HCT116 (cell line): ENCODE results near the gene THOP1. TPM values are rescaled to one million over a fixed set of nuclear protein-coding genes. Genes with fewer than 3 reads are reported as not detected.

Source experiments
- ATAC-seq: fragments of 200-7000 bp; cut with Tn5 transposase; 2 replicates; pipeline ENCODE4 v1.9.1; 2020; ENCODE audit warnings: mild to moderate bottlenecking, moderate library complexity
- BruUV-seq: library from RNA; stranded (reverse); fragments of 400-500 nt; replicated peaks from 2 replicates; lab custom pipeline; 2021; lab: Mats Ljungman, UMichigan
- CTCF ChIA-PET: fragments of 300-600 bp; sonication (Branson Sonifier 250); formaldehyde crosslinking; loops from one replicate; lab custom pipeline; 2021; ENCODE audit warnings: antibody characterized with exemption; lab: Charles Lee
- POLR2A ChIA-PET: fragments of 300-600, 350-600 bp; sonication (Branson Sonifier 250); formaldehyde crosslinking; loops from one replicate; lab custom pipeline; 2021; ENCODE audit warnings: antibody characterized with exemption; lab: Charles Lee
- RAD21 ChIA-PET, 2 experiments: fragments of 300-600 bp; sonication (Branson Sonifier 250); formaldehyde crosslinking; loops; one replicate each; lab custom pipeline; 2023; ENCODE audit warnings: low total read pairs in 2 of 2; ENCODE audit not compliant: uncharacterized antibody in 2 of 2, unreplicated experiment in 2 of 2, low non-redundant PET in 1 of 2; lab: Charles Lee
- DNase-seq: peaks from one replicate; pipeline ENCODE4 v3.0.0-alpha.2; 2010; ENCODE audit warnings: low read depth, low spot score
- H2AFZ ChIP-seq: fragments of 200-600 bp; shearing (Covaris generic), sonication (generic); 2 replicates; pipeline ENCODE4 v1.6.1; 2017; ENCODE audit warnings: low read depth, mixed run types, mixed read lengths, antibody characterized with exemption, low read length; ENCODE audit not compliant: poor library complexity, severe bottlenecking
- H3K27ac ChIP-seq: 2 replicates; pipeline ENCODE4 v1.5.1; 2012; ENCODE audit warnings: low read depth, low read length
- H3K27me3 ChIP-seq: fragments of 200-600 bp; sonication (generic); 2 replicates; pipeline ENCODE4 v1.6.1; 2016; ENCODE audit warnings: mixed run types, low read length, mixed read lengths; ENCODE audit not compliant: insufficient read depth
- H3K36me3 ChIP-seq, 2 experiments: fragments of 200-500 bp in 1 of 2; fragments of 200-600 bp in 1 of 2; sonication (Bioruptor generic) in 1 of 2; sonication (generic) in 1 of 2; 2 replicates each; pipeline versions ENCODE4 v1.5.1 to v1.6.1; 2014 to 2016; ENCODE audit warnings: low read length in 2 of 2, inconsistent platforms in 1 of 2, mixed read lengths in 1 of 2, mixed run types in 1 of 2; ENCODE audit not compliant: insufficient read depth in 2 of 2, control insufficient read depth in 1 of 2
- H3K4me1 ChIP-seq, 2 experiments: fragments of 200-600 bp in 1 of 2; sonication (generic) in 1 of 2; 2 replicates each; pipeline versions ENCODE4 v1.5.1 to v1.6.1; 2012 to 2017; ENCODE audit warnings: low read length in 2 of 2, inconsistent platforms in 1 of 2, mild to moderate bottlenecking in 1 of 2, mixed read lengths in 1 of 2, mixed run types in 1 of 2, moderate library complexity in 1 of 2; ENCODE audit not compliant: insufficient read depth in 2 of 2, control insufficient read depth in 1 of 2
- H3K4me2 ChIP-seq: fragments of 200-600 bp; sonication (generic); 2 replicates; pipeline ENCODE4 v1.6.1; 2017; ENCODE audit warnings: mixed run types, low read length, mixed read lengths
- H3K4me3 ChIP-seq, 2 experiments: fragments of 200-600 bp in 1 of 2; sonication (generic) in 1 of 2; replicated peaks in 1 of 2; 2 replicates each; pipeline ENCODE4 v1.5.1; 2011 to 2016; ENCODE audit warnings: low read length in 2 of 2, control low read depth in 1 of 2, low read depth in 1 of 2, mild to moderate bottlenecking in 1 of 2, mixed read lengths in 1 of 2, mixed run types in 1 of 2
- H3K79me2 ChIP-seq: fragments of 200-600 bp; sonication (generic); 2 replicates; pipeline ENCODE4 v1.6.1; 2017; ENCODE audit warnings: mild to moderate bottlenecking, mixed run types, low read length, moderate library complexity, mixed read lengths; ENCODE audit not compliant: insufficient read depth
- H3K9ac ChIP-seq: fragments of 200-600 bp; sonication (generic); 2 replicates; pipeline ENCODE4 v1.6.1; 2016; ENCODE audit warnings: low read length, mixed read lengths
- H3K9me2 ChIP-seq: fragments of 200-600 bp; sonication (generic), shearing (Covaris generic); 2 replicates; pipeline ENCODE4 v1.6.1; 2017; ENCODE audit warnings: mixed run types, mild to moderate bottlenecking, moderate library complexity; ENCODE audit not compliant: insufficient read depth
- H3K9me3 ChIP-seq, 2 experiments: fragments of 200-500 bp in 1 of 2; fragments of 200-600 bp in 1 of 2; sonication (Bioruptor generic) in 1 of 2; sonication (generic) in 1 of 2; 2 replicates each; pipeline ENCODE4 v1.6.1; 2014 to 2017; ENCODE audit warnings: low read length in 2 of 2, mixed read lengths in 2 of 2, inconsistent platforms in 1 of 2, low read depth in 1 of 2, mild to moderate bottlenecking in 1 of 2, mixed run types in 1 of 2, moderate library complexity in 1 of 2; ENCODE audit not compliant: control insufficient read depth in 1 of 2, insufficient read depth in 1 of 2
- H4K20me1 ChIP-seq: fragments of 200-600 bp; sonication (generic), shearing (Covaris generic); 2 replicates; pipeline ENCODE4 v1.6.1; 2017; ENCODE audit warnings: mixed run types, mild to moderate bottlenecking, moderate library complexity; ENCODE audit not compliant: insufficient read depth
- CBX3 ChIP-seq: IDR thresholded peaks from 2 replicates; pipeline ENCODE4 v1.6.1; 2012; ENCODE audit warnings: low read depth
- CEBPB ChIP-seq: IDR thresholded peaks from 2 replicates; pipeline ENCODE4 v1.6.1; 2012; ENCODE audit warnings: low read depth
- EZH2phosphoT487 ChIP-seq: fragments of 200-600 bp; IDR thresholded peaks from 2 replicates; pipeline ENCODE4 v1.6.1; 2018; ENCODE audit warnings: antibody characterized with exemption, borderline replicate concordance
- JUND ChIP-seq: IDR thresholded peaks from 2 replicates; pipeline ENCODE4 v1.6.1; 2012
- POLR2A ChIP-seq: IDR thresholded peaks from 2 replicates; pipeline ENCODE4 v1.7.0; 2011; ENCODE audit warnings: borderline replicate concordance; ENCODE audit not compliant: insufficient read depth, insufficient read length; ENCODE audit errors: extremely low read depth
- SIN3A ChIP-seq: IDR thresholded peaks from 2 replicates; pipeline ENCODE4 v1.6.1; 2012; ENCODE audit warnings: low read depth
- SP1 ChIP-seq: IDR thresholded peaks from 2 replicates; pipeline ENCODE4 v1.6.1; 2012; ENCODE audit warnings: low read depth
- TCF7L2 ChIP-seq: IDR thresholded peaks from 2 replicates; pipeline ENCODE4 v1.7.0; 2011; ENCODE audit warnings: borderline replicate concordance, inconsistent platforms; ENCODE audit not compliant: insufficient read depth, insufficient read length; ENCODE audit errors: extremely low read depth
- YY1 ChIP-seq: IDR thresholded peaks from 2 replicates; pipeline ENCODE4 v1.6.1; 2011; ENCODE audit warnings: low read length, low read depth, moderate library complexity, mild to moderate bottlenecking; ENCODE audit not compliant: insufficient replicate concordance; ENCODE audit errors: extremely low read depth
- ZFX ChIP-seq: fragments of 450-650 bp; IDR thresholded peaks from 2 replicates; pipeline ENCODE4 v1.6.1; 2017
- ZNF274 ChIP-seq: fragments of 200-500 bp; sonication (Bioruptor generic); IDR thresholded peaks from 2 replicates; pipeline ENCODE4 v1.6.1; 2014; ENCODE audit warnings: mild to moderate bottlenecking, low read depth, low read length, inconsistent platforms
- intact Hi-C: fragments of 100-400 bp; cut with micrococcal nuclease; formaldehyde crosslinking; loops from 2 replicates; pipeline ENCODE4 v1.10.0; 2022
- total RNA-seq: library from RNA; stranded (reverse); gene quantifications from one replicate; pipeline ENCODE4 v1.2.1, GENCODE V29; 2021; ENCODE audit not compliant: unreplicated experiment
- TF ChIP-seq, protein P1 (sequence below), 3 experiments: fragments of 200-600 bp in 1 of 3; sonication (generic) in 1 of 3; IDR thresholded peaks in 2 of 3; conservative IDR thresholded peaks in 1 of 3; 2 replicates each; pipeline ENCODE4 v1.5.1; 2012 to 2017; ENCODE audit warnings: low read depth in 2 of 3, low read length in 2 of 3, antibody characterized with exemption in 1 of 3, borderline replicate concordance in 1 of 3, control low read depth in 1 of 3, mild to moderate bottlenecking in 1 of 3, mixed read lengths in 1 of 3, mixed run types in 1 of 3, moderate library complexity in 1 of 3; ENCODE audit not compliant: insufficient read depth in 1 of 3
- TF ChIP-seq, protein P2 (sequence below): IDR thresholded peaks from 2 replicates; pipeline ENCODE4 v1.6.1; 2012

Gene THOP1
- total RNA-seq, 1 experiment from 2014 or later: 201 TPM

DNA sequence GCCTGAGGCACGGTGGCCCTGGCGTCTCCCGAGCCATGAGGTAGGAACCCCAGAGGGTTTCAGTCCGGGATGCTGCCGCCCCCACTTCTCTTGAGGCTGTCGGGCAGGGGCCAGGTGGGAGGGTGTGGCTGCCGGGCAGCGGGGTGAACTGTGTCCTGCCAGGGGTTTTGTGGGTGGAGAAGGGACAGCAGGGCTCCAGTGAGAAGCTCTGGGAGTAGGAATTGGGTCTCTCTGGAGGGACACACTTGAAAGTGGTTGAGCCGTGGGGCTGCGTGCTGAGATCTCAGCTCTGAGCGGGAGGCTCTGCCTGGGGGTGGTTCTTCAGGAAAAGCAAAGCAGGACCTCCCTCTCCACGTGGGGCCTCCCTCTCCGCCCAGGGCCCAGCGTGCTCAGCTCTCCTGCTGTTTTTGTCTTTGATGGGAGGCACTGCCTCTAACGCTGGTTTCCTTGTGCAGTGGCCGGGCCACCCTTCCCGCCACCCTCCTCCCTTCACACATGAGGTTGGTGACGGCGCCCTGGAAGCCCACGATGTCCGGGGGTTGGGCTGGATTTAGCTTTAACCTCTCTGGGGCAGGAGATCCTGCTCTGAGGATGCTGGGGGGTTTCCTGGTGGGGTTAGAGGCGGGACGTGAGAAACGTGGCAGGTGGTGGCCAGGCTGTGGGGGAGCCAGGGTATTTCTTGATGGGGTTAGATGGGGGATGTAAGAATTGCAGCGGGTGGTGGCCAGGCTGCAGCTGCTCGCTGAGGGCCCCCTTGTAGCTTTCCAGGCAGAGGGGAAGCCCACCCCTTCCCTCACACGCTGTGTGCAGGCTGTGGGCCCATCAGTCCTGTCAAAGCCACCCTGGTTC, 19.1 kb downstream of the THOP1 start:
- intact Hi-C loops: no loop called here
- no peak overlapping the region for H3K9ac ChIP-seq
- DNase-seq (no peak), ATAC-seq (no peak)
- CTCF ChIA-PET: interaction anchor here (1.4 kb wide), 1 partner anchor 472 kb away, joined by 3 read pairs; no protein-coding TSS in a partner anchor
- peaks cover 45 to 55% of the 10 kb centered on the region in 2 experiments; a peak in 3 of 4 replicates for H3K36me3 ChIP-seq
- H3K79me2 ChIP-seq: peaks cover 34% of the 10 kb centered on the region; the same call in 1 of the 2 replicates
- RAD21 ChIA-PET: no interaction called here
- no peak overlapping the region for H3K27ac ChIP-seq
- POLR2A ChIA-PET: no interaction called here
- no peak overlapping the region for H3K4me2 ChIP-seq
- H4K20me1 ChIP-seq: no peaks in the 10 kb centered on the region
- BruUV-seq: no TSS peak
- H3K27me3 ChIP-seq: no peaks in the 10 kb centered on the region
- H3K9me3 ChIP-seq: no peaks in the 10 kb centered on the region
- H3K9me2 ChIP-seq: no peaks in the 10 kb centered on the region
- no peaks in the 10 kb centered on the region for H3K4me1 ChIP-seq
- H3K4me3 ChIP-seq: no peak overlapping the region
- H2AFZ ChIP-seq: no peak overlapping the region
- TF ChIP-seq POLR2A (no peak), JUND (no peak)

DNA sequence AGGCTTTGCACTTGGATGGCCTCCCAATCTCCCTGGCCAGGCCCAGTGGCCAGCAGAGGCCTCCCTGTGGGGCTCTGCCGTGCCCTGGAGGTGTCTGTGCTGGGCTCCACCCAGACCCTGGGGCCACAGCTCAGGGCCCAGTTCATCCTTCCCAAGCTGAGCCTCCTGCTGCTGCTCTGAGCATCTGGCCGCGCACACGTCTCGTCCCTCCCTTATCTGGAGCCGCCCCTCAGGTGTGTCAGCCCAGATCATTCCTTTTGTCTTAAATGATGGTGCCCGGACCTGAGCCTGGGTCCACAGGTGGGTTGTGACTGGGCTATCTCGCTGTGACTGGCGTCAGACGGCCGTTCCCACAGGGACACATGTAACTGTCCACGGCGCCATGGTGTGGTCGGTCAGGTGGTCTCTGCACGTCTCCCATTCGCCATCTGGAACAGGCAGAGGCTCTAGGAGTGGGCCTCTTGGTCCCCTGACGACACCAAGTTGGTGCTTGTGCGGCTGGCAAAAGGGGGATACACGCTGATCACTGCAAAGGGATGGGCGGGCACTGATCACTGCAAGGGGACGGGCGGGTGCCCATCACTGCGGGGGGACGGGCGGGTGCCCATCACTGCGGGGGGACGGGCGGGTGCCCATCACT, 20.1 kb downstream of the THOP1 start:
- POLR2A ChIA-PET: no interaction called here
- no peaks in the 10 kb centered on the region for H3K27me3 ChIP-seq
- TF ChIP-seq SP1 (no peak), TCF7L2 (no peak), CBX3 (no peak), SIN3A (no peak), YY1 (no peak), ZNF274 (no peak), ZFX (no peak), EZH2phosphoT487 (no peak), CEBPB (no peak)
- TF ChIP-seq, protein P1, sequence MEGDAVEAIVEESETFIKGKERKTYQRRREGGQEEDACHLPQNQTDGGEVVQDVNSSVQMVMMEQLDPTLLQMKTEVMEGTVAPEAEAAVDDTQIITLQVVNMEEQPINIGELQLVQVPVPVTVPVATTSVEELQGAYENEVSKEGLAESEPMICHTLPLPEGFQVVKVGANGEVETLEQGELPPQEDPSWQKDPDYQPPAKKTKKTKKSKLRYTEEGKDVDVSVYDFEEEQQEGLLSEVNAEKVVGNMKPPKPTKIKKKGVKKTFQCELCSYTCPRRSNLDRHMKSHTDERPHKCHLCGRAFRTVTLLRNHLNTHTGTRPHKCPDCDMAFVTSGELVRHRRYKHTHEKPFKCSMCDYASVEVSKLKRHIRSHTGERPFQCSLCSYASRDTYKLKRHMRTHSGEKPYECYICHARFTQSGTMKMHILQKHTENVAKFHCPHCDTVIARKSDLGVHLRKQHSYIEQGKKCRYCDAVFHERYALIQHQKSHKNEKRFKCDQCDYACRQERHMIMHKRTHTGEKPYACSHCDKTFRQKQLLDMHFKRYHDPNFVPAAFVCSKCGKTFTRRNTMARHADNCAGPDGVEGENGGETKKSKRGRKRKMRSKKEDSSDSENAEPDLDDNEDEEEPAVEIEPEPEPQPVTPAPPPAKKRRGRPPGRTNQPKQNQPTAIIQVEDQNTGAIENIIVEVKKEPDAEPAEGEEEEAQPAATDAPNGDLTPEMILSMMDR (IDR thresholded peaks at IDR 0.05 in 2 of 3, conservative IDR thresholded peaks at IDR 0.05 in 1 of 3; ENCODE audit: borderline replicate concordance in 1 of 3, insufficient read depth in 1 of 3, low read depth in 2 of 3, low read length in 2 of 3): no peak
- TF ChIP-seq, protein P2, sequence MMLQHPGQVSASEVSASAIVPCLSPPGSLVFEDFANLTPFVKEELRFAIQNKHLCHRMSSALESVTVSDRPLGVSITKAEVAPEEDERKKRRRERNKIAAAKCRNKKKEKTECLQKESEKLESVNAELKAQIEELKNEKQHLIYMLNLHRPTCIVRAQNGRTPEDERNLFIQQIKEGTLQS: no peak

More for the DNA sequence above, 20.1 kb downstream of the THOP1 start:
- RAD21 ChIA-PET: no interaction called here
- Histone ChIP-seq H3K79me2 (peaks cover 34% of the 10 kb centered on the region; the same call in 1 of the 2 replicates), H3K4me3 (no peak overlapping the region), H3K4me1 (no peaks in the 10 kb centered on the region), H4K20me1 (no peaks in the 10 kb centered on the region), H3K9me2 (no peaks in the 10 kb centered on the region), H3K27ac (no peak overlapping the region), H3K36me3 (peaks cover 37 to 55% of the 10 kb centered on the region in 2 experiments; a peak in 3 of 4 replicates), H3K9ac (no peak overlapping the region), H2AFZ (no peak overlapping the region), H3K4me2 (no peak overlapping the region), H3K9me3 (no peaks in the 10 kb centered on the region)
- intact Hi-C loops: no loop called here
- no peak for ATAC-seq
- no peak for DNase-seq
- BruUV-seq: no TSS peak
- CTCF ChIA-PET: no interaction called here
